HepG2 (cell line): ENCODE measurements around the gene PLEKHA5. TPM values are rescaled to one million over a fixed set of nuclear protein-coding genes. Genes with fewer than 3 reads are reported as not detected.

Experiments used
- ATAC-seq: fragments of 200-7000 bp; cut with Tn5 transposase; 3 replicates; pipeline ENCODE4 v1.9.1; 2020; ENCODE audit warnings: mild to moderate bottlenecking, moderate library complexity
- BruUV-seq: library from RNA; stranded (reverse); fragments of 400-500 nt; replicated peaks from 2 replicates; lab custom pipeline; 2021; lab: Mats Ljungman, UMichigan
- CTCF ChIA-PET: fragments of 300-600 bp; formaldehyde crosslinking; extraction: SDS; loops from one replicate; lab custom pipeline; 2021; ENCODE audit warnings: low total read pairs, inconsistent platforms, low intra/inter-chr PET ratio; lab: Yijun Ruan, JAX
- POLR2A ChIA-PET: fragments of 350-600 bp; sonication (Branson Sonifier 250); formaldehyde crosslinking; loops from one replicate; lab custom pipeline; 2020; ENCODE audit warnings: antibody characterized with exemption, inconsistent platforms; lab: Yijun Ruan, JAX
- DNase-seq: peaks from one replicate; pipeline ENCODE4 v3.0.0-alpha.2; 2015; ENCODE audit warnings: low spot score
- FAIRE-seq: peaks from 3 replicates; lab custom pipeline; 2011; peaks lifted over from hg19 to GRCh38; lab: Jason Lieb, UNC
- H2AFZ ChIP-seq: one replicate; pipeline ENCODE4 v1.6.1; 2011; ENCODE audit warnings: low read length, inconsistent platforms
- H3K27ac ChIP-seq: fragments of 300-600 bp; 3 replicates; pipeline ENCODE4 v1.8.0; 2011; ENCODE audit warnings: mixed run types, mild to moderate bottlenecking, mixed read lengths, low read length, inconsistent platforms; ENCODE audit not compliant: insufficient read depth; ENCODE audit errors: extremely low read length
- H3K27me3 ChIP-seq, 2 experiments: fragments of 200-600 bp in 1 of 2; 2 replicates in 1 of 2; 3 replicates in 1 of 2; pipeline versions ENCODE4 v1.6.0 to v1.8.0; 2011; ENCODE audit warnings: low read length in 2 of 2, mild to moderate bottlenecking in 2 of 2, moderate library complexity in 2 of 2, inconsistent platforms in 1 of 2; ENCODE audit not compliant: insufficient read depth in 2 of 2, control insufficient read depth in 1 of 2
- H3K36me3 ChIP-seq, 2 experiments: fragments of 200-600 bp in 1 of 2; replicated peaks in 1 of 2; 2 replicates in 1 of 2; 3 replicates in 1 of 2; pipeline versions ENCODE4 v1.5.1 to v1.8.0; 2011; ENCODE audit warnings: low read length in 2 of 2, inconsistent platforms in 1 of 2; ENCODE audit not compliant: insufficient read depth in 2 of 2, control insufficient read depth in 1 of 2
- H3K4me1 ChIP-seq: 2 replicates; pipeline ENCODE4 v1.5.1; 2012; ENCODE audit warnings: low read length, inconsistent platforms; ENCODE audit not compliant: insufficient read depth
- H3K4me2 ChIP-seq: 2 replicates; pipeline ENCODE4 v1.6.0; 2011; ENCODE audit warnings: low read depth, low read length, inconsistent platforms
- H3K4me3 ChIP-seq, 3 experiments: fragments of 200-600 bp in 1 of 3; sonication (generic), shearing (Covaris generic) in 1 of 3; replicated peaks in 1 of 3; 2 replicates each; pipeline ENCODE4 v1.5.1; 2011 to 2016; ENCODE audit warnings: low read length in 3 of 3, inconsistent platforms in 2 of 3, low read depth in 2 of 3, mild to moderate bottlenecking in 2 of 3, control low read depth in 1 of 3, mixed read lengths in 1 of 3; ENCODE audit not compliant: insufficient read depth in 1 of 3
- H3K79me2 ChIP-seq: one replicate; pipeline ENCODE4 v1.6.1; 2011; ENCODE audit warnings: low read length, inconsistent platforms; ENCODE audit not compliant: insufficient read depth
- H3K9ac ChIP-seq: 2 replicates; pipeline ENCODE4 v1.6.0; 2011; ENCODE audit warnings: mild to moderate bottlenecking, low read depth, low read length, inconsistent platforms; ENCODE audit not compliant: insufficient read depth
- H3K9me3 ChIP-seq: 2 replicates; pipeline ENCODE4 v1.5.1; 2012; ENCODE audit warnings: mild to moderate bottlenecking, low read length
- H4K20me1 ChIP-seq: 2 replicates; pipeline ENCODE4 v1.6.0; 2011; ENCODE audit warnings: inconsistent platforms, mild to moderate bottlenecking, low read length, moderate library complexity; ENCODE audit not compliant: insufficient read depth
- DPF2 ChIP-seq: sonication (generic); formaldehyde crosslinking; IDR thresholded peaks from 2 replicates; pipeline ENCODE4 v1.4.0; 2020; ENCODE audit warnings: mild to moderate bottlenecking, low read depth, missing genetic modification reagents, borderline replicate concordance
- HDAC6 ChIP-seq: fragments of 200-600 bp; sonication (generic); IDR thresholded peaks from 2 replicates; pipeline ENCODE4 v1.7.0; 2017; ENCODE audit warnings: mild to moderate bottlenecking, antibody characterized with exemption, low read length, low read depth
- MAF1 ChIP-seq: sonication (generic); formaldehyde crosslinking; IDR thresholded peaks from 2 replicates; pipeline ENCODE4 v1.5.0; 2020; ENCODE audit warnings: missing genetic modification reagents, borderline replicate concordance
- NRL ChIP-seq: sonication (generic); formaldehyde crosslinking; IDR thresholded peaks from 2 replicates; pipeline ENCODE4 v1.5.0; 2020; ENCODE audit warnings: missing genetic modification reagents, mild to moderate bottlenecking, moderate library complexity, borderline replicate concordance
- PRMT3 ChIP-seq: sonication (generic); formaldehyde crosslinking; IDR thresholded peaks from 2 replicates; pipeline ENCODE4 v1.8.1; 2022; ENCODE audit warnings: low read depth, mild to moderate bottlenecking, moderate library complexity, missing genetic modification reagents, borderline replicate concordance
- TERF1 ChIP-seq: sonication (generic); formaldehyde crosslinking; IDR thresholded peaks from 2 replicates; pipeline ENCODE4 v1.8.0; 2022; ENCODE audit warnings: mild to moderate bottlenecking, missing genetic modification reagents, moderate library complexity
- ZBTB37 ChIP-seq: sonication (generic); formaldehyde crosslinking; IDR thresholded peaks from 2 replicates; pipeline ENCODE4 v1.4.0; 2020; ENCODE audit warnings: mild to moderate bottlenecking, missing genetic modification reagents
- ZNF124 ChIP-seq: sonication (generic); formaldehyde crosslinking; IDR thresholded peaks from 2 replicates; pipeline ENCODE4 v1.4.0; 2020; ENCODE audit warnings: missing genetic modification reagents
- ZNF138 ChIP-seq: sonication (generic); formaldehyde crosslinking; IDR thresholded peaks from 2 replicates; pipeline ENCODE4 v1.5.0; 2020; ENCODE audit warnings: mild to moderate bottlenecking, low read depth, missing genetic modification reagents
- ZNF142 ChIP-seq: sonication (generic); formaldehyde crosslinking; IDR thresholded peaks from 2 replicates; pipeline ENCODE4 v1.4.0; 2020; ENCODE audit warnings: missing genetic modification reagents
- ZNF143 ChIP-seq: sonication (generic); formaldehyde crosslinking; IDR thresholded peaks from 2 replicates; pipeline ENCODE4 v1.4.0; 2020; ENCODE audit warnings: missing genetic modification reagents
- ZNF256 ChIP-seq: sonication (generic); formaldehyde crosslinking; conservative IDR thresholded peaks from 2 replicates; pipeline ENCODE4 v1.4.0; 2020; ENCODE audit warnings: missing genetic modification reagents
- ZNF672 ChIP-seq: sonication (generic); formaldehyde crosslinking; IDR thresholded peaks from 2 replicates; pipeline ENCODE4 v1.8.1; 2022; ENCODE audit warnings: missing genetic modification reagents
- WGBS: methylation state at CpG from one replicate; pipeline ENCODE4 v1.1.6; 2017; ENCODE audit warnings: low lambda C conversion rate; 5-methylcytosine and 5-hydroxymethylcytosine counted together
- in situ Hi-C: cut with HindIII; loops from 2 replicates; pipeline ENCODE4 v1.10.0; 2017; ENCODE audit warnings: low pct_unique_long_range_greater_than_20kb; ENCODE audit not compliant: extremely low pct_ligation_motif_present
- intact Hi-C: fragments of 100-400 bp; cut with micrococcal nuclease; formaldehyde crosslinking; loops from one replicate; pipeline ENCODE4 v1.10.0; 2022; ENCODE audit not compliant: unreplicated experiment
- polyA plus RNA-seq, 8 experiments: library from polyadenylated mRNA; depleted of rRNA in 3 of 8; stranded (reverse) in 7 of 8; unstranded in 1 of 8; fragments of >200 nt; fragmentation: Illumina TruSeq in 4 of 8; extraction: Trizol in 4 of 8; gene quantifications; 2 replicates each; pipeline versions ENCODE4 v1.2.1 to v1.2.3, GENCODE V29; 2011 to 2016; ENCODE audit warnings: low read depth in 4 of 8, missing spikeins in 1 of 8, mixed read lengths in 1 of 8; ENCODE audit not compliant: insufficient read depth in 1 of 8
- total RNA-seq, 5 experiments: library from RNA; depleted of rRNA; stranded (reverse); fragments of >200 nt; fragmentation: Illumina TruSeq; extraction: Trizol; gene quantifications; 2 replicates each; pipeline ENCODE4 v1.2.3, GENCODE V29; 2016; ENCODE audit warnings: low read depth in 1 of 5
- TF ChIP-seq, protein P1 (sequence below): sonication (generic); formaldehyde crosslinking; IDR thresholded peaks from 2 replicates; pipeline ENCODE4 v1.8.0; 2022; ENCODE audit warnings: mild to moderate bottlenecking, missing genetic modification reagents

Gene PLEKHA5
- total and polyA plus RNA-seq, 2 of the 13 experiments (the other 11 are each of a cell fraction or from before 2014, with no cell fraction given): 4.2 to 15.4 TPM

DNA sequence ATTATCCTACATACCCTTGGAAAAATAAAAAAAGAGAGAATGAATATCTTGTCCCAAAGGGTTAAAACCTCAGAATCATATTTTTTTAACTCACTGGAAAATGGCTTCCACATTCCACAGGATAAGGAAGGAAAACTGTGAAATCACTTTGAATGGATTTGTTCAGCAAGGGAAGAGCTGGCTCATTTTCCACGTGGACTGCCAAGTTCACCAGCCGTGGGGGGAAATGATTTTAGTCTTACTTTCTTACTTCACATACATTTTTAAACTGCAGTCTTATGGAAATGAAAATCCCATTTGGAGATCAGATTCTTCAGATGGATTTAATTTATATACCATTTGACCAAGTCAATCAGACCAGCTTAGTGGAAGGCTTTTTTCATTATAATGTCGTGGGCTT lies 279.8 kb downstream of the PLEKHA5 start:
- Histone ChIP-seq H3K9me3 (no peaks in the 10 kb centered on the region), H2AFZ (no peak overlapping the region), H4K20me1 (no peaks in the 10 kb centered on the region), H3K4me2 (no peak overlapping the region), H3K9ac (no peak overlapping the region), H3K4me1 (no peaks in the 10 kb centered on the region), H3K36me3 (no peaks in the 10 kb centered on the region), H3K79me2 (no peaks in the 10 kb centered on the region), H3K27me3 (no peaks in the 10 kb centered on the region; a peak in 2 of 5 replicates), H3K27ac (no peak overlapping the region), H3K4me3 (no peak overlapping the region)
- FAIRE-seq (no peak), DNase-seq (no peak), ATAC-seq (no peak)
- CTCF ChIA-PET: no interaction called here
- WGBS: 44% methylated on average over 3 of the region's 3 CpGs
- no TSS peak for BruUV-seq
- POLR2A ChIA-PET: no interaction called here
- in situ Hi-C loops (no loop called here), intact Hi-C loops (no loop called here)
- TF ChIP-seq HDAC6: no peak
- TF ChIP-seq ZNF143: no peak
- no peak for TF ChIP-seq ZNF138
- TF ChIP-seq ZNF256 (CRISPR knock-in tag): no peak
- no peak for TF ChIP-seq ZNF672
- TF ChIP-seq DPF2 (CRISPR knock-in tag): no peak
- TF ChIP-seq NRL (CRISPR knock-in tag): no peak
- no peak for TF ChIP-seq ZNF142 (CRISPR knock-in tag)
- no peak for TF ChIP-seq ZNF124 (CRISPR knock-in tag)
- TF ChIP-seq, protein P1, sequence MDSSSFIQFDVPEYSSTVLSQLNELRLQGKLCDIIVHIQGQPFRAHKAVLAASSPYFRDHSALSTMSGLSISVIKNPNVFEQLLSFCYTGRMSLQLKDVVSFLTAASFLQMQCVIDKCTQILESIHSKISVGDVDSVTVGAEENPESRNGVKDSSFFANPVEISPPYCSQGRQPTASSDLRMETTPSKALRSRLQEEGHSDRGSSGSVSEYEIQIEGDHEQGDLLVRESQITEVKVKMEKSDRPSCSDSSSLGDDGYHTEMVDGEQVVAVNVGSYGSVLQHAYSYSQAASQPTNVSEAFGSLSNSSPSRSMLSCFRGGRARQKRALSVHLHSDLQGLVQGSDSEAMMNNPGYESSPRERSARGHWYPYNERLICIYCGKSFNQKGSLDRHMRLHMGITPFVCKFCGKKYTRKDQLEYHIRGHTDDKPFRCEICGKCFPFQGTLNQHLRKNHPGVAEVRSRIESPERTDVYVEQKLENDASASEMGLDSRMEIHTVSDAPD (CRISPR knock-in tag): no peak
- TF ChIP-seq MAF1 (CRISPR knock-in tag): no peak
- TF ChIP-seq PRMT3: no peak
- TF ChIP-seq TERF1 (CRISPR knock-in tag): no peak
- TF ChIP-seq ZBTB37 (CRISPR knock-in tag): no peak
